ENCODE measurements around the gene NAB2.
A peak's percentile ranks its signal among the peaks of the same experiment; 100 is the strongest.

DNA sequence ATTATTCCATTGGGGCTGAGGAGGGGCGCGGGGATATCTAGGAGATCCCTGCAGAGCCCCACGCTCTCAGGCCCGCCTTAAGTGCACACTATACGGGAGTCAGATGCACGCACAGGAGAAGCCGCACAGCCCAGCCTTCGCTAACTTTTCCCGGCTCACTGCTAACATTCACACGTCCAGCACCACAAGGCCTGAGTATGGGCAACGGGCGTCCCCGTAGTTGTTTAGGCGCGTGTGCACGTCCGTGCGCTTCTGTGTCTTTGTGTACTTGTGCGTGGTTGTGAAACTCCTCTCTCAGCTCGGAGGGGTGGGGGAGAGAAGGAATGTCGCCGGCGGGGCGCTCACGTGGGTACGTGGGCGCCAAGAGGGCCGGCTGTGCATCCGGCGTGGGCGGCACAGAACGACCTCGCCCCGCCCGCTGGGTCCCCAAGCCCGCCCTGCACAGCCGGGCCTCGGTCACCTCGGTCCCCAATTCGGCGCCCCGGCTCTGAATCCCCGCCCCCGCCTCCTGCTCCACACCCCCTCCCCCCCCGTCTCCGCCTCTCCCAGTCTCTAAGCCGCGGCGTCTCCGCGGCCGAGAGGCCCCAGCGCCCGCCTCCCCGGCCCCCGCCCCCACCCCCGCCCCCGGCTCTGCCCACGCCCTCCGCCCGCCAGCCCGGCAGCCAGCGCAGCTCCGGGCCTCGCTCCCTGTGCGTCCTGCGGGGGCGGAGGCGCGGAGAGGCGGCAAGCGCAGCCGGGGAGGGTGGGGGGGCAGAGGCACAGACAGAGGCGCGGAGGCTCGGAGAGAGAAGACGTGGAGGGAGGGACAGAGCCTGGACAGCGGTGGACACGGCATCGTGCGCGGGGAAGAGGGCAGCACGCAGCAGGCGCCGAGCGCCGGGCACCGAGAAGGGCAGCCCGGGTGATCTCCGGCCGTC is at the start of gene NAB2:
- peak; percentile 57 for TF ChIP-seq POLR2A (IDR thresholded peaks at IDR 0.05; ENCODE audit: low read depth, low read length)
- TF ChIP-seq, protein P1, sequence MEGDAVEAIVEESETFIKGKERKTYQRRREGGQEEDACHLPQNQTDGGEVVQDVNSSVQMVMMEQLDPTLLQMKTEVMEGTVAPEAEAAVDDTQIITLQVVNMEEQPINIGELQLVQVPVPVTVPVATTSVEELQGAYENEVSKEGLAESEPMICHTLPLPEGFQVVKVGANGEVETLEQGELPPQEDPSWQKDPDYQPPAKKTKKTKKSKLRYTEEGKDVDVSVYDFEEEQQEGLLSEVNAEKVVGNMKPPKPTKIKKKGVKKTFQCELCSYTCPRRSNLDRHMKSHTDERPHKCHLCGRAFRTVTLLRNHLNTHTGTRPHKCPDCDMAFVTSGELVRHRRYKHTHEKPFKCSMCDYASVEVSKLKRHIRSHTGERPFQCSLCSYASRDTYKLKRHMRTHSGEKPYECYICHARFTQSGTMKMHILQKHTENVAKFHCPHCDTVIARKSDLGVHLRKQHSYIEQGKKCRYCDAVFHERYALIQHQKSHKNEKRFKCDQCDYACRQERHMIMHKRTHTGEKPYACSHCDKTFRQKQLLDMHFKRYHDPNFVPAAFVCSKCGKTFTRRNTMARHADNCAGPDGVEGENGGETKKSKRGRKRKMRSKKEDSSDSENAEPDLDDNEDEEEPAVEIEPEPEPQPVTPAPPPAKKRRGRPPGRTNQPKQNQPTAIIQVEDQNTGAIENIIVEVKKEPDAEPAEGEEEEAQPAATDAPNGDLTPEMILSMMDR (IDR thresholded peaks at IDR 0.05; ENCODE audit: extremely low read depth in 1 of 2, insufficient read depth in 1 of 2, low read depth in 1 of 2, low read length in 2 of 2) = no peak
- no peak for TF ChIP-seq MYC (IDR thresholded peaks at IDR 0.05; ENCODE audit: low read depth, low read length)

Measured in endothelial cell of umbilical vein (primary cell).